Measurements from ENCODE around the gene STUB1. TPM values are rescaled to one million over a fixed set of nuclear protein-coding genes. Genes with fewer than 3 reads are reported as not detected.

The STUB1 gene
- total RNA-seq: 100 to 1,000 TPM; 127 to 184 (median 175) TPM

DNA sequence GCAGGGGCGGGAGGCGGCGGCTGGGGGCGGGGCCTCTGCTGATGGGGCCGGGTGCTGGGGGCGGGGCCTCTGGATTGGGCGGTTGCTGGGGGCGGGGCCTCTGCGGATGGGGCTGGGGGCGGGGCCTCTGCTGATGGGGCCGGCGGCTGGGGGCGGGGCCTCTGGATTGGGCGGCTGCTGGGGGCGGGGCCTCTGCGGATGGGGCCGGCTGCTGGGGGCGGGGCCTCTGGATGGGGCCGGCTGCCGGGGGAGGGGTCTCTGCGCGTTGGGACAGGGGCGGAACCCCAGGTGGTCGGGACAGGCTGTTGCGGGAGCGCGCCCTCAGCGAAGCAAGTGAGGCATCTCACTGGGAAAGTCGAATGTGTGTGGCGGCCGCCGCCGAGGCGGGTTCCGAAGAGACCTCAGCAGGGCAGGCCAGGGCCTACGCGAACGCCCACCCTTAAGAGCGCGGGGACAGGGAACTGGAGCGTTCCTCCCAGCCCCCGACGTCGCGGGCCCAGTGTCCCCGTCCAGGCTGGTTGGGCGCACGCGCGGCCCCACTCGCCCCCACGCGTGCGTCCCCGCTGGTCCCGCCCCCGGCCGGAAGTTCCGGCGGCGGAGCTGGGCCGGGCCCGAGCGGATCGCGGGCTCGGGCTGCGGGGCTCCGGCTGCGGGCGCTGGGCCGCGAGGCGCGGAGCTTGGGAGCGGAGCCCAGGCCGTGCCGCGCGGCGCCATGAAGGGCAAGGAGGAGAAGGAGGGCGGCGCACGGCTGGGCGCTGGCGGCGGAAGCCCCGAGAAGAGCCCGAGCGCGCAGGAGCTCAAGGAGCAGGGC, at the start of gene STUB1:
STUB1 (plus strand) TSS at position 597 of the 811 bp plus-strand sequence; CDS start at position 713, 116 bp downstream.
- DNase-seq (ENCODE audit: low spot score in 2 of 2): peak; percentile 76 to 88
- Histone ChIP-seq H3K9me3 (no peaks in the 10 kb centered on the region), H3K36me3 (no peaks in the 10 kb centered on the region), H3K27me3 (no peaks in the 10 kb centered on the region), H3K27ac (peak within 1 kb of the TSS; percentile 80 to 96), H3K4me3 (peak within 1 kb of the TSS; percentile 72 to 90 (median 86)), H3K4me1 (peaks cover 15 to 35% of the 10 kb centered on the region in 2 donors)
- intact Hi-C loops (cut with DNase I; ENCODE audit: low total_unique reads): no loop called here
- TF ChIP-seq, protein P1, sequence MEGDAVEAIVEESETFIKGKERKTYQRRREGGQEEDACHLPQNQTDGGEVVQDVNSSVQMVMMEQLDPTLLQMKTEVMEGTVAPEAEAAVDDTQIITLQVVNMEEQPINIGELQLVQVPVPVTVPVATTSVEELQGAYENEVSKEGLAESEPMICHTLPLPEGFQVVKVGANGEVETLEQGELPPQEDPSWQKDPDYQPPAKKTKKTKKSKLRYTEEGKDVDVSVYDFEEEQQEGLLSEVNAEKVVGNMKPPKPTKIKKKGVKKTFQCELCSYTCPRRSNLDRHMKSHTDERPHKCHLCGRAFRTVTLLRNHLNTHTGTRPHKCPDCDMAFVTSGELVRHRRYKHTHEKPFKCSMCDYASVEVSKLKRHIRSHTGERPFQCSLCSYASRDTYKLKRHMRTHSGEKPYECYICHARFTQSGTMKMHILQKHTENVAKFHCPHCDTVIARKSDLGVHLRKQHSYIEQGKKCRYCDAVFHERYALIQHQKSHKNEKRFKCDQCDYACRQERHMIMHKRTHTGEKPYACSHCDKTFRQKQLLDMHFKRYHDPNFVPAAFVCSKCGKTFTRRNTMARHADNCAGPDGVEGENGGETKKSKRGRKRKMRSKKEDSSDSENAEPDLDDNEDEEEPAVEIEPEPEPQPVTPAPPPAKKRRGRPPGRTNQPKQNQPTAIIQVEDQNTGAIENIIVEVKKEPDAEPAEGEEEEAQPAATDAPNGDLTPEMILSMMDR (IDR thresholded peaks at IDR 0.05): no peak
- TF ChIP-seq POLR2AphosphoS5 (IDR thresholded peaks at IDR 0.05): peak in 2 of 3 donors; percentile 50 to 54

DNA sequence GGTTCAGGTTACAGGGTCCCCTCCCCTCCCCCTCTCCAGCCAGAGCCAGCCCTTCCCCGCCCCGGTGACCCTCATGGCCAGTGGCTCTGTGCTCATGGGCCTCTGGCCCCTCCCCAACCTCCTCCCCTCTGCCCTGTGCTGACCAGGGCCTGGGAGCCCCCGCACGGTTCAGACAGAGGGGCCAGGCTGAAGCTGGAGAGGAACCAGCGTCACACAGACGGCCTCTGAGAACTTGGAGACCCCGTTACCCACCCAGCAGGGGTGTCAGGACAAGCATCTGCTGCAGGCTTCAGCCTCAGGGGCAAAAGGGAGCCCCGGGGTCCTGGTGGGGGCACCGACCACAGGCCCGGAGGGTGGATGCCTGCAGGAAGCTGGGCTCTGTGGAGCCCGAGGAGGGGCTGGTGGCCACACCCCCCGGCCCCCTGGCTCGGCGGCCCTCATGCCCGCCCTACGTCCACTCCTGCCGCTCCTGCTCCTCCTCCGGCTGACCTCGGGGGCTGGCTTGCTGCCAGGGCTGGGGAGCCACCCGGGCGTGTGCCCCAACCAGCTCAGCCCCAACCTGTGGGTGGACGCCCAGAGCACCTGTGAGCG, 49.3 kb upstream of the STUB1 start, which contains the start of gene WFIKKN1:
WFIKKN1 (plus strand) TSS at position 171 of the 591 bp plus-strand sequence; CDS start at position 440, 269 bp downstream.
- no peak for DNase-seq (ENCODE audit: low spot score in 2 of 2)
- Histone ChIP-seq H3K27me3 (no peaks in the 10 kb centered on the region), H3K36me3 (no peaks in the 10 kb centered on the region), H3K9me3 (no peaks in the 10 kb centered on the region), H3K4me1 (peaks cover 8 to 19% of the 10 kb centered on the region in 2 donors), H3K4me3 (no peak within 1 kb of the TSS), H3K27ac (no peak within 1 kb of the TSS)
- intact Hi-C loops (cut with DNase I; ENCODE audit: low total_unique reads): no loop called here
- TF ChIP-seq, protein P1 (IDR thresholded peaks at IDR 0.05): no peak
- TF ChIP-seq POLR2AphosphoS5 (IDR thresholded peaks at IDR 0.05) (no peak), POLR2A (IDR thresholded peaks at IDR 0.05) (no peak)

DNA sequence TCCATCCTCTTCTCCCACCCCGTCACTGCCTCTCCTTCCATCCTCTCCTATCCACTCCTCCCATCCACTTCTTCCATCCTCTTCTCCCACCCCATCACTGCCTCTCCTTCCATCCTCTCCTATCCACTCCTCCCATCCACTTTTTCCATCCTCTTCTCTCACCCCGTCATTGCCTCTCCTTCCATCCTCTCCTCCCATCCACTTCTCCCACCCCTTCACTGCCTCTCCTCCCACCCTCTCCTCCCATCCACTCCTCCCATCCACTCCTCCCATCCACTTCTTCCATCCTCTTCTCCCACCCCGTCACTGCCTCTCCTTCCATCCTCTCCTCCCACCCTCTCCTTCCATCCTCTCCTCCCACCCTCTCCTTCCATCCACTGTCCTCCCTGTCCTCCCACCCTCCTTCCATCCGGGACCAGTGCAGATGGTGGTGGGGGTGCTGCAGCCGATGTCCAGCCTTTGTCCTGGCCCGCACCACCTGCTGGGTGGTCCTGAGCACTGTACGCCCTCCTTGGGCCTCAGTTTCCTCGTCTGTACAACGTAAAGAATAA, 48.3 kb upstream of the STUB1 start:
- no peak overlapping the region for H3K4me3 ChIP-seq
- H3K27me3 ChIP-seq: no peaks in the 10 kb centered on the region
- TF ChIP-seq POLR2AphosphoS5 (IDR thresholded peaks at IDR 0.05) (no peak), POLR2A (IDR thresholded peaks at IDR 0.05) (no peak)
- TF ChIP-seq, protein P1 (IDR thresholded peaks at IDR 0.05): no peak
- no peaks in the 10 kb centered on the region for H3K9me3 ChIP-seq
- H3K36me3 ChIP-seq: no peaks in the 10 kb centered on the region
- intact Hi-C loops (cut with DNase I; ENCODE audit: low total_unique reads): no loop called here
- peaks cover 8 to 19% of the 10 kb centered on the region in 2 donors for H3K4me1 ChIP-seq
- no peak overlapping the region for H3K27ac ChIP-seq
- no peak for DNase-seq (ENCODE audit: low spot score in 2 of 2)

DNA sequence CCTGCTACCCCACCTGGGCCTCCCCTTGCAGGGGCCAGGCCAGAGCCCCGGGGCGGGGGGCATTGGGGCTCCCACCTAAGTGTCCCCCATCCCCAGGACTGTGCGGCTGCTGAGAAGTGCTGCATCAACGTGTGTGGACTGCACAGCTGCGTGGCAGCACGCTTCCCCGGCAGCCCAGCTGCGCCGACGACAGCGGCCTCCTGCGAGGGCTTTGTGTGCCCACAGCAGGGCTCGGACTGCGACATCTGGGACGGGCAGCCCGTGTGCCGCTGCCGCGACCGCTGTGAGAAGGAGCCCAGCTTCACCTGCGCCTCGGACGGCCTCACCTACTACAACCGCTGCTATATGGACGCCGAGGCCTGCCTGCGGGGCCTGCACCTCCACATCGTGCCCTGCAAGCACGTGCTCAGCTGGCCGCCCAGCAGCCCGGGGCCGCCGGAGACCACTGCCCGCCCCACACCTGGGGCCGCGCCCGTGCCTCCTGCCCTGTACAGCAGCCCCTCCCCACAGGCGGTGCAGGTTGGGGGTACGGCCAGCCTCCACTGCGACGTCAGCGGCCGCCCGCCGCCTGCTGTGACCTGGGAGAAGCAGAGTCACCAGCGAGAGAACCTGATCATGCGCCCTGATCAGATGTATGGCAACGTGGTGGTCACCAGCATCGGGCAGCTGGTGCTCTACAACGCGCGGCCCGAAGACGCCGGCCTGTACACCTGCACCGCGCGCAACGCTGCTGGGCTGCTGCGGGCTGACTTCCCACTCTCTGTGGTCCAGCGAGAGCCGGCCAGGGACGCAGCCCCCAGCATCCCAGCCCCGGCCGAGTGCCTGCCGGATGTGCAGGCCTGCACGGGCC, 47.5 kb upstream of the STUB1 start:
- no peaks in the 10 kb centered on the region for H3K9me3 ChIP-seq
- H3K36me3 ChIP-seq: no peaks in the 10 kb centered on the region
- TF ChIP-seq POLR2AphosphoS5 (IDR thresholded peaks at IDR 0.05): no peak
- TF ChIP-seq, protein P1 (IDR thresholded peaks at IDR 0.05): no peak
- no peaks in the 10 kb centered on the region for H3K27me3 ChIP-seq
- intact Hi-C loops (cut with DNase I; ENCODE audit: low total_unique reads): no loop called here
- DNase-seq (ENCODE audit: low spot score in 2 of 2): no peak
- H3K4me3 ChIP-seq: no peak overlapping the region
- H3K4me1 ChIP-seq: peaks cover 8 to 19% of the 10 kb centered on the region in 2 donors
- no peak overlapping the region for H3K27ac ChIP-seq
